Measurements from ENCODE around the gene DGKQ. TPM values are rescaled to one million over a fixed set of nuclear protein-coding genes. Genes with fewer than 3 reads are reported as not detected.
"Not testable (repeated sequence)": the region's sequence is repeated elsewhere in the genome, so short reads cannot be mapped to it uniquely, and the experiment has no call there.

The DGKQ gene
- total RNA-seq, 2 experiments from 2014 or later: 20.5 to 21.3 TPM

- H3K36me3 Mint-ChIP-seq (ENCODE audit: low read depth): no peaks in the 10 kb centered on the region
- H3K27ac Mint-ChIP-seq: no peak overlapping the region
- H3K4me1 Mint-ChIP-seq: no peaks in the 10 kb centered on the region
- H3K27me3 Mint-ChIP-seq: no peaks in the 10 kb centered on the region
- ChIA-PET POLR2A (no interaction called here), CTCF (no interaction called here)
- no peak overlapping the region for H3K4me3 Mint-ChIP-seq
- H3K9me3 Mint-ChIP-seq: no peaks in the 10 kb centered on the region
- no peak for DNase-seq
These were observed 26.6 kb downstream of the DGKQ start for GRCh38 chr4:946517-947471.

- no peaks in the 10 kb centered on the region for H3K4me1 Mint-ChIP-seq
- CTCF ChIA-PET: no interaction called here
- no peaks in the 10 kb centered on the region for H3K27me3 Mint-ChIP-seq
- no peak overlapping the region for H3K27ac Mint-ChIP-seq
- H3K9me3 Mint-ChIP-seq: no peaks in the 10 kb centered on the region
- no peaks in the 10 kb centered on the region for H3K36me3 Mint-ChIP-seq (ENCODE audit: low read depth)
- DNase-seq: no peak
- H3K4me3 Mint-ChIP-seq: no peak overlapping the region
- POLR2A ChIA-PET: no interaction called here
These were observed 27.3 kb downstream of the DGKQ start for GRCh38 chr4:946103-946450.

- no peaks in the 10 kb centered on the region for H3K27me3 Mint-ChIP-seq
- no peaks in the 10 kb centered on the region for H3K36me3 Mint-ChIP-seq (ENCODE audit: low read depth)
- H3K4me1 Mint-ChIP-seq: no peaks in the 10 kb centered on the region
- H3K27ac Mint-ChIP-seq: no peak overlapping the region
- H3K4me3 Mint-ChIP-seq: no peak overlapping the region
- no peaks in the 10 kb centered on the region for H3K9me3 Mint-ChIP-seq
- DNase-seq: no peak
- ChIA-PET POLR2A (no interaction called here), CTCF (no interaction called here)
These were observed 27.9 kb downstream of the DGKQ start for GRCh38 chr4:945274-946102.

GRCh38 chr4:939508-939907 lies 33.9 kb downstream of the DGKQ start:
- DNase-seq; H3K27me3 Mint-ChIP-seq; H3K4me3 Mint-ChIP-seq; POLR2A ChIA-PET; H3K36me3 Mint-ChIP-seq (ENCODE audit: low read depth); H3K9me3 Mint-ChIP-seq; CTCF ChIA-PET; H3K27ac Mint-ChIP-seq: not testable (repeated sequence)
- peaks cover 18% of the 10 kb centered on the region for H3K4me1 Mint-ChIP-seq

- CTCF ChIA-PET: interaction anchor here (1.0 to 2.1 kb wide), 4 partner anchors 11 to 78 kb away, joined by 3 to 8 read pairs (median 3); no protein-coding TSS in a partner anchor
- Mint-ChIP-seq H3K27ac (peak overlapping the region; percentile 98), H3K27me3 (no peaks in the 10 kb centered on the region), H3K36me3 (ENCODE audit: low read depth) (peaks cover 6% of the 10 kb centered on the region), H3K4me1 (peaks cover 53% of the 10 kb centered on the region), H3K9me3 (no peaks in the 10 kb centered on the region), H3K4me3 (peak overlapping the region; percentile 98)
- POLR2A ChIA-PET: interaction anchor here (0.6 to 1.1 kb wide), 2 partner anchors 53 to 152 kb away, joined by 3 to 4 read pairs; no protein-coding TSS in a partner anchor
- no peak for DNase-seq
These were observed 40.7 kb downstream of the DGKQ start for GRCh38 chr4:932713-933070.

- CTCF ChIA-PET: interaction anchor here (0.6 to 1.4 kb wide), 3 partner anchors 11 to 16 kb away, joined by 3 to 5 read pairs (median 3); no protein-coding TSS in a partner anchor
- peaks cover 53% of the 10 kb centered on the region for H3K4me1 Mint-ChIP-seq
- H3K9me3 Mint-ChIP-seq: no peaks in the 10 kb centered on the region
- peak; percentile 95 for DNase-seq
- H3K36me3 Mint-ChIP-seq (ENCODE audit: low read depth): peaks cover 6% of the 10 kb centered on the region
- H3K27me3 Mint-ChIP-seq: no peaks in the 10 kb centered on the region
- peak within 1 kb of the TSS; percentile 98 for H3K27ac Mint-ChIP-seq
- H3K4me3 Mint-ChIP-seq: peak within 1 kb of the TSS; percentile 98
- POLR2A ChIA-PET: interaction anchor here (0.6 to 1.1 kb wide), 2 partner anchors 53 to 151 kb away, joined by 3 to 4 read pairs; no protein-coding TSS in a partner anchor
These were observed 41.2 kb downstream of the DGKQ start, which contains the start of the genes GAK and TMEM175 for GRCh38 chr4:931960-932712. Gene GAK (minus strand): TSS chr4:932316. CDS start chr4:932187, 129 bp downstream. Gene TMEM175 (plus strand): TSS chr4:932460. CDS start chr4:947740, 15,280 bp downstream.

- peaks cover 5% of the 10 kb centered on the region for H3K36me3 Mint-ChIP-seq (ENCODE audit: low read depth)
- no peaks in the 10 kb centered on the region for H3K9me3 Mint-ChIP-seq
- DNase-seq: peak; percentile 14
- H3K4me1 Mint-ChIP-seq: peaks cover 52% of the 10 kb centered on the region
- peak overlapping the region; percentile 98 for H3K4me3 Mint-ChIP-seq
- ChIA-PET POLR2A (interaction anchor here (1.1 kb wide), 1 partner anchor 52 kb away, joined by 3 read pairs; no protein-coding TSS in a partner anchor), CTCF (interaction anchor here (0.6 to 1.4 kb wide), 2 partner anchors 11 to 17 kb away, joined by 3 to 5 read pairs; no protein-coding TSS in a partner anchor)
- peak overlapping the region; percentile 98 for H3K27ac Mint-ChIP-seq
- no peaks in the 10 kb centered on the region for H3K27me3 Mint-ChIP-seq
These were observed 42.0 kb downstream of the DGKQ start for GRCh38 chr4:931194-931959.

- peaks cover 6% of the 10 kb centered on the region for H3K36me3 Mint-ChIP-seq (ENCODE audit: low read depth)
- H3K4me3 Mint-ChIP-seq: peak overlapping the region; percentile 98
- ChIA-PET CTCF (no interaction called here), POLR2A (no interaction called here)
- no peaks in the 10 kb centered on the region for H3K27me3 Mint-ChIP-seq
- peak overlapping the region; percentile 98 for H3K27ac Mint-ChIP-seq
- H3K4me1 Mint-ChIP-seq: peaks cover 52% of the 10 kb centered on the region
- DNase-seq: no peak
- H3K9me3 Mint-ChIP-seq: no peaks in the 10 kb centered on the region
These were observed 42.6 kb downstream of the DGKQ start for GRCh38 chr4:930827-931193.

GRCh38 chr4:930028-930551 lies 43.3 kb downstream of the DGKQ start:
- Mint-ChIP-seq H3K27me3 (no peaks in the 10 kb centered on the region), H3K36me3 (ENCODE audit: low read depth) (peaks cover 6% of the 10 kb centered on the region), H3K9me3 (no peaks in the 10 kb centered on the region), H3K27ac (peak overlapping the region; percentile 98), H3K4me3 (peak overlapping the region; percentile 98), H3K4me1 (peaks cover 51% of the 10 kb centered on the region)
- POLR2A ChIA-PET: no interaction called here
- DNase-seq: peak; percentile 19
- CTCF ChIA-PET: no interaction called here

- Mint-ChIP-seq H3K27me3 (no peaks in the 10 kb centered on the region), H3K36me3 (ENCODE audit: low read depth) (peaks cover 8% of the 10 kb centered on the region), H3K27ac (peak overlapping the region; percentile 25), H3K9me3 (no peaks in the 10 kb centered on the region), H3K4me1 (peaks cover 53% of the 10 kb centered on the region), H3K4me3 (no peak overlapping the region)
- no peak for DNase-seq
- ChIA-PET CTCF (interaction anchor here (0.7 kb wide), 1 partner anchor 733 kb away, joined by 3 read pairs; no protein-coding TSS in a partner anchor), POLR2A (no interaction called here)
These were observed 44.1 kb downstream of the DGKQ start for GRCh38 chr4:929096-929765.

- H3K27ac Mint-ChIP-seq, H3K27me3 Mint-ChIP-seq, DNase-seq, POLR2A ChIA-PET, CTCF ChIA-PET, H3K4me3 Mint-ChIP-seq, H3K9me3 Mint-ChIP-seq: not testable (repeated sequence)
- peaks cover 59% of the 10 kb centered on the region for H3K4me1 Mint-ChIP-seq
- H3K36me3 Mint-ChIP-seq (ENCODE audit: low read depth): peaks cover 11% of the 10 kb centered on the region
These were observed 45.8 kb downstream of the DGKQ start for GRCh38 chr4:927566-927965.

Measured in activated CD4-positive, alpha-beta T cell treated with anti-CD3 and anti-CD28 coated beads, Interleukin-2, amount 10 ng/mL, durations not matched to agents 7 days and 5 days (primary cell).